ENCODE data around the gene PDIK1L. TPM values are rescaled to one million over a fixed set of nuclear protein-coding genes. Genes with fewer than 3 reads are reported as not detected.

The PDIK1L gene
- total and polyA plus RNA-seq, 2 of the 8 experiments (the other 6 are each of a cell fraction or from before 2014, with no cell fraction given), result 0.95 to 4.5 TPM

DNA sequence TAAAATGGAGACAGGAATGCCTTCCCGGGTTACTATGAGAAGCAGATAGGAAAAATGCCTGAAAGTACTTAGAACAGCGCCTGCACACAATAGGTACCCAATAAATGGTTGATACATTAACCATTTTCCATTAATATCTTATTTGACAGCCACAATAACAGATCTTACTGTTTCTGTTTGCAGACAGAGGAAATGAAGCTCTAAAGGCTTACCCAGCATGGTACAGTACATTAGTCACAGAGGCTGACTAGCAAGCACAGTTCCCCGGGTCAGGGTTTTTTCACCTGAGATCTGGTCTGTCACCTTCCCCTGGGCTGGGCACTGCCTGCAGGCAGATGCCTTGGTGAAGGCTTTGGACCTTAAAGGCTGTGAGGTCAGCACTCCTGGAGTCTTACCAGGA lies 47.1 kb upstream of the PDIK1L start (continued):
- TF ChIP-seq, protein P1, sequence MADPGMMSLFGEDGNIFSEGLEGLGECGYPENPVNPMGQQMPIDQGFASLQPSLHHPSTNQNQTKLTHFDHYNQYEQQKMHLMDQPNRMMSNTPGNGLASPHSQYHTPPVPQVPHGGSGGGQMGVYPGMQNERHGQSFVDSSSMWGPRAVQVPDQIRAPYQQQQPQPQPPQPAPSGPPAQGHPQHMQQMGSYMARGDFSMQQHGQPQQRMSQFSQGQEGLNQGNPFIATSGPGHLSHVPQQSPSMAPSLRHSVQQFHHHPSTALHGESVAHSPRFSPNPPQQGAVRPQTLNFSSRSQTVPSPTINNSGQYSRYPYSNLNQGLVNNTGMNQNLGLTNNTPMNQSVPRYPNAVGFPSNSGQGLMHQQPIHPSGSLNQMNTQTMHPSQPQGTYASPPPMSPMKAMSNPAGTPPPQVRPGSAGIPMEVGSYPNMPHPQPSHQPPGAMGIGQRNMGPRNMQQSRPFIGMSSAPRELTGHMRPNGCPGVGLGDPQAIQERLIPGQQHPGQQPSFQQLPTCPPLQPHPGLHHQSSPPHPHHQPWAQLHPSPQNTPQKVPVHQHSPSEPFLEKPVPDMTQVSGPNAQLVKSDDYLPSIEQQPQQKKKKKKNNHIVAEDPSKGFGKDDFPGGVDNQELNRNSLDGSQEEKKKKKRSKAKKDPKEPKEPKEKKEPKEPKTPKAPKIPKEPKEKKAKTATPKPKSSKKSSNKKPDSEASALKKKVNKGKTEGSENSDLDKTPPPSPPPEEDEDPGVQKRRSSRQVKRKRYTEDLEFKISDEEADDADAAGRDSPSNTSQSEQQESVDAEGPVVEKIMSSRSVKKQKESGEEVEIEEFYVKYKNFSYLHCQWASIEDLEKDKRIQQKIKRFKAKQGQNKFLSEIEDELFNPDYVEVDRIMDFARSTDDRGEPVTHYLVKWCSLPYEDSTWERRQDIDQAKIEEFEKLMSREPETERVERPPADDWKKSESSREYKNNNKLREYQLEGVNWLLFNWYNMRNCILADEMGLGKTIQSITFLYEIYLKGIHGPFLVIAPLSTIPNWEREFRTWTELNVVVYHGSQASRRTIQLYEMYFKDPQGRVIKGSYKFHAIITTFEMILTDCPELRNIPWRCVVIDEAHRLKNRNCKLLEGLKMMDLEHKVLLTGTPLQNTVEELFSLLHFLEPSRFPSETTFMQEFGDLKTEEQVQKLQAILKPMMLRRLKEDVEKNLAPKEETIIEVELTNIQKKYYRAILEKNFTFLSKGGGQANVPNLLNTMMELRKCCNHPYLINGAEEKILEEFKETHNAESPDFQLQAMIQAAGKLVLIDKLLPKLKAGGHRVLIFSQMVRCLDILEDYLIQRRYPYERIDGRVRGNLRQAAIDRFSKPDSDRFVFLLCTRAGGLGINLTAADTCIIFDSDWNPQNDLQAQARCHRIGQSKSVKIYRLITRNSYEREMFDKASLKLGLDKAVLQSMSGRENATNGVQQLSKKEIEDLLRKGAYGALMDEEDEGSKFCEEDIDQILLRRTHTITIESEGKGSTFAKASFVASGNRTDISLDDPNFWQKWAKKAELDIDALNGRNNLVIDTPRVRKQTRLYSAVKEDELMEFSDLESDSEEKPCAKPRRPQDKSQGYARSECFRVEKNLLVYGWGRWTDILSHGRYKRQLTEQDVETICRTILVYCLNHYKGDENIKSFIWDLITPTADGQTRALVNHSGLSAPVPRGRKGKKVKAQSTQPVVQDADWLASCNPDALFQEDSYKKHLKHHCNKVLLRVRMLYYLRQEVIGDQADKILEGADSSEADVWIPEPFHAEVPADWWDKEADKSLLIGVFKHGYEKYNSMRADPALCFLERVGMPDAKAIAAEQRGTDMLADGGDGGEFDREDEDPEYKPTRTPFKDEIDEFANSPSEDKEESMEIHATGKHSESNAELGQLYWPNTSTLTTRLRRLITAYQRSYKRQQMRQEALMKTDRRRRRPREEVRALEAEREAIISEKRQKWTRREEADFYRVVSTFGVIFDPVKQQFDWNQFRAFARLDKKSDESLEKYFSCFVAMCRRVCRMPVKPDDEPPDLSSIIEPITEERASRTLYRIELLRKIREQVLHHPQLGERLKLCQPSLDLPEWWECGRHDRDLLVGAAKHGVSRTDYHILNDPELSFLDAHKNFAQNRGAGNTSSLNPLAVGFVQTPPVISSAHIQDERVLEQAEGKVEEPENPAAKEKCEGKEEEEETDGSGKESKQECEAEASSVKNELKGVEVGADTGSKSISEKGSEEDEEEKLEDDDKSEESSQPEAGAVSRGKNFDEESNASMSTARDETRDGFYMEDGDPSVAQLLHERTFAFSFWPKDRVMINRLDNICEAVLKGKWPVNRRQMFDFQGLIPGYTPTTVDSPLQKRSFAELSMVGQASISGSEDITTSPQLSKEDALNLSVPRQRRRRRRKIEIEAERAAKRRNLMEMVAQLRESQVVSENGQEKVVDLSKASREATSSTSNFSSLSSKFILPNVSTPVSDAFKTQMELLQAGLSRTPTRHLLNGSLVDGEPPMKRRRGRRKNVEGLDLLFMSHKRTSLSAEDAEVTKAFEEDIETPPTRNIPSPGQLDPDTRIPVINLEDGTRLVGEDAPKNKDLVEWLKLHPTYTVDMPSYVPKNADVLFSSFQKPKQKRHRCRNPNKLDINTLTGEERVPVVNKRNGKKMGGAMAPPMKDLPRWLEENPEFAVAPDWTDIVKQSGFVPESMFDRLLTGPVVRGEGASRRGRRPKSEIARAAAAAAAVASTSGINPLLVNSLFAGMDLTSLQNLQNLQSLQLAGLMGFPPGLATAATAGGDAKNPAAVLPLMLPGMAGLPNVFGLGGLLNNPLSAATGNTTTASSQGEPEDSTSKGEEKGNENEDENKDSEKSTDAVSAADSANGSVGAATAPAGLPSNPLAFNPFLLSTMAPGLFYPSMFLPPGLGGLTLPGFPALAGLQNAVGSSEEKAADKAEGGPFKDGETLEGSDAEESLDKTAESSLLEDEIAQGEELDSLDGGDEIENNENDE (IDR thresholded peaks at IDR 0.05; ENCODE audit: insufficient replicate concordance, low read length), result no peak
- TF ChIP-seq CHD2 (IDR thresholded peaks at IDR 0.05; ENCODE audit: low read length), result no peak
- TF ChIP-seq KDM1A (IDR thresholded peaks at IDR 0.05; ENCODE audit: borderline replicate concordance, low read length), result no peak
- TF ChIP-seq SIRT6 (IDR thresholded peaks at IDR 0.05; ENCODE audit: low read length), result no peak
- TF ChIP-seq NRF1 (IDR thresholded peaks at IDR 0.05; ENCODE audit: low read depth, low read length), result no peak
- TF ChIP-seq TBP (IDR thresholded peaks at IDR 0.05; ENCODE audit: low read depth, low read length), result no peak
- TF ChIP-seq RAD21 (IDR thresholded peaks at IDR 0.05 in 1 of 2, conservative IDR thresholded peaks at IDR 0.05 in 1 of 2; ENCODE audit: low read depth in 2 of 2, low read length in 2 of 2), result no peak
- TF ChIP-seq, protein P2, sequence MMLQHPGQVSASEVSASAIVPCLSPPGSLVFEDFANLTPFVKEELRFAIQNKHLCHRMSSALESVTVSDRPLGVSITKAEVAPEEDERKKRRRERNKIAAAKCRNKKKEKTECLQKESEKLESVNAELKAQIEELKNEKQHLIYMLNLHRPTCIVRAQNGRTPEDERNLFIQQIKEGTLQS (IDR thresholded peaks at IDR 0.05; ENCODE audit: insufficient read depth, low read depth, low read length), result no peak
- TF ChIP-seq RNF2 (IDR thresholded peaks at IDR 0.05; ENCODE audit: borderline replicate concordance, low read depth, low read length, missing control alignments, poor library complexity, severe bottlenecking), result no peak
